IMR-90 (cell line): ENCODE measurements around the gene VAMP8. TPM values are rescaled to one million over a fixed set of nuclear protein-coding genes. Genes with fewer than 3 reads are reported as not detected.
"Not testable (repeated sequence)": the region's sequence is repeated elsewhere in the genome, so short reads cannot be mapped to it uniquely, and the experiment has no call there.

Source experiments
- ATAC-seq: fragments of 200-7000 bp; cut with Tn5 transposase; 2 replicates; pipeline ENCODE4 v1.9.1; 2020; ENCODE audit warnings: low read depth, mild to moderate bottlenecking, moderate library complexity
- BruUV-seq: library from RNA; stranded (reverse); fragments of 400-500 nt; replicated peaks from 2 replicates; lab custom pipeline; 2021; lab: Mats Ljungman, UMichigan
- CTCF ChIA-PET: fragments of 300-600 bp; formaldehyde crosslinking; extraction: SDS; loops from one replicate; lab custom pipeline; 2021; ENCODE audit warnings: antibody characterized with exemption; lab: Yijun Ruan, JAX
- POLR2A ChIA-PET: fragments of 300-600 bp; sonication (Branson Sonifier 250); formaldehyde crosslinking; loops from one replicate; lab custom pipeline; 2022; ENCODE audit warnings: antibody characterized with exemption; ENCODE audit not compliant: unreplicated experiment; lab: Charles Lee
- DNase-seq: peaks from one replicate; pipeline ENCODE4 v3.0.0; 2013
- H2AFZ ChIP-seq: replicated peaks from 2 replicates; pipeline ENCODE3; 2013; ENCODE audit warnings: low read length, mild to moderate bottlenecking; ENCODE audit not compliant: poor library complexity
- H2AK5ac ChIP-seq: 2 replicates; pipeline ENCODE4 v1.6.1; 2013; ENCODE audit warnings: low read depth, low read length, inconsistent platforms
- H2AK9ac ChIP-seq: replicated peaks from 2 replicates; pipeline ENCODE3; 2013; ENCODE audit warnings: mild to moderate bottlenecking, low read depth, low read length, moderate library complexity; ENCODE audit not compliant: poor library complexity
- H2BK120ac ChIP-seq: 2 replicates; pipeline ENCODE4 v1.6.1; 2013; ENCODE audit warnings: low read depth, low read length, inconsistent platforms
- H2BK15ac ChIP-seq: 3 replicates; pipeline ENCODE4 v1.6.1; 2013; ENCODE audit warnings: low read depth, low read length, inconsistent platforms
- H2BK20ac ChIP-seq: 2 replicates; pipeline ENCODE4 v1.6.1; 2013; ENCODE audit warnings: low read depth, mild to moderate bottlenecking, inconsistent platforms, low read length, moderate library complexity
- H2BK5ac ChIP-seq: 2 replicates; pipeline ENCODE4 v1.6.1; 2013; ENCODE audit warnings: mild to moderate bottlenecking, low read depth, low read length, inconsistent platforms; ENCODE audit not compliant: poor library complexity, severe bottlenecking
- H3K14ac ChIP-seq: replicated peaks from 2 replicates; pipeline ENCODE4 v1.6.1; 2013; ENCODE audit warnings: low read depth, low read length, inconsistent platforms
- H3K18ac ChIP-seq: 2 replicates; pipeline ENCODE4 v1.6.1; 2013; ENCODE audit warnings: low read depth, low read length, control low read depth
- H3K23ac ChIP-seq: 2 replicates; pipeline ENCODE4 v1.6.1; 2013; ENCODE audit warnings: low read depth, low read length, inconsistent platforms
- H3K27ac ChIP-seq: 2 replicates; pipeline ENCODE4 v1.5.1; 2013; ENCODE audit warnings: mild to moderate bottlenecking, control low read depth, low read length; ENCODE audit not compliant: insufficient read depth
- H3K27me3 ChIP-seq: 2 replicates; pipeline ENCODE4 v1.6.1; 2013; ENCODE audit warnings: low read length; ENCODE audit not compliant: control insufficient read depth, insufficient read depth
- H3K36me3 ChIP-seq: 2 replicates; pipeline ENCODE4 v1.6.1; 2013; ENCODE audit warnings: low read length, mixed read lengths; ENCODE audit not compliant: control insufficient read depth, insufficient read depth
- H3K4ac ChIP-seq: 2 replicates; pipeline ENCODE4 v1.6.1; 2013; ENCODE audit warnings: low read depth, low read length, inconsistent platforms
- H3K4me1 ChIP-seq: 2 replicates; pipeline ENCODE4 v1.6.1; 2013; ENCODE audit warnings: low read length, mixed read lengths; ENCODE audit not compliant: control insufficient read depth, insufficient read depth
- H3K4me2 ChIP-seq: 2 replicates; pipeline ENCODE4 v1.6.1; 2013; ENCODE audit warnings: low read depth, mild to moderate bottlenecking, control low read depth, low read length, moderate library complexity
- H3K4me3 ChIP-seq: 2 replicates; pipeline ENCODE4 v1.5.1; 2013; ENCODE audit warnings: low read depth, mild to moderate bottlenecking, control low read depth, low read length, moderate library complexity; ENCODE audit not compliant: insufficient read depth
- H3K56ac ChIP-seq: 2 replicates; pipeline ENCODE4 v1.6.1; 2013; ENCODE audit warnings: low read length, inconsistent platforms; ENCODE audit not compliant: insufficient read depth; ENCODE audit errors: extremely low read depth
- H3K79me1 ChIP-seq, 2 experiments: 2 replicates each; pipeline ENCODE4 v1.6.1; 2013; ENCODE audit warnings: low read length in 2 of 2, inconsistent platforms in 1 of 2, low read depth in 1 of 2
- H3K9ac ChIP-seq: 2 replicates; pipeline ENCODE4 v1.6.1; 2013; ENCODE audit warnings: low read depth, low read length, control low read depth
- H3K9me1 ChIP-seq: 2 replicates; pipeline ENCODE4 v1.6.1; 2013; ENCODE audit warnings: low read length, inconsistent platforms; ENCODE audit not compliant: insufficient read depth
- H3K9me3 ChIP-seq: 2 replicates; pipeline ENCODE4 v1.6.1; 2013; ENCODE audit warnings: low read length; ENCODE audit not compliant: control insufficient read depth, insufficient read depth
- H4K20me1 ChIP-seq: 2 replicates; pipeline ENCODE4 v1.6.1; 2013; ENCODE audit warnings: low read length, inconsistent platforms; ENCODE audit not compliant: insufficient read depth
- H4K5ac ChIP-seq: 2 replicates; pipeline ENCODE4 v1.6.1; 2013; ENCODE audit warnings: mild to moderate bottlenecking, low read depth, low read length, control low read depth
- H4K8ac ChIP-seq, 2 experiments: 2 replicates each; pipeline ENCODE4 v1.6.1; 2013; ENCODE audit warnings: low read depth in 2 of 2, low read length in 2 of 2, control low read depth in 1 of 2, inconsistent platforms in 1 of 2
- H4K91ac ChIP-seq: 2 replicates; pipeline ENCODE4 v1.6.1; 2013; ENCODE audit warnings: low read depth, low read length, inconsistent platforms; ENCODE audit not compliant: insufficient read depth
- WGBS, 2 experiments: methylation state at CpG; one replicate each; pipeline versions ENCODE4 v1.1.5 to v1.1.7; 2013; ENCODE audit warnings: missing lambda C conversion rate in 2 of 2; ENCODE audit not compliant: insufficient read length in 1 of 2; ENCODE audit errors: extremely low coverage in 2 of 2; 5-methylcytosine and 5-hydroxymethylcytosine counted together
- dilution Hi-C: fragments of 300-500 bp; cut with HindIII; formaldehyde crosslinking; loops from one replicate; pipeline ENCODE4 v1.14.3; 2018; ENCODE audit warnings: low sequenced_read_pairs; ENCODE audit not compliant: unreplicated experiment
- in situ Hi-C: fragments of 300-500 bp; cut with MboI; formaldehyde crosslinking; loops from 3 replicates; pipeline ENCODE4 v1.14.3; 2019; ENCODE audit warnings: low sequenced_read_pairs, inconsistent platforms, mixed read lengths
- intact Hi-C: fragments of 100-400 bp; cut with micrococcal nuclease; formaldehyde crosslinking; loops from 2 replicates; pipeline ENCODE4 v1.10.0; 2022
- polyA plus RNA-seq, 3 experiments: library from polyadenylated mRNA; depleted of rRNA; stranded (reverse); fragments of >200 nt; gene quantifications; 2 replicates each; pipeline ENCODE4 v1.2.3, GENCODE V29; 2012; ENCODE audit warnings: low replicate concordance in 1 of 3
- total RNA-seq: library from RNA; depleted of rRNA; stranded (reverse); fragments of >200 nt; gene quantifications from 2 replicates; pipeline ENCODE4 v1.2.3, GENCODE V29; 2012

Gene VAMP8
- total and polyA plus RNA-seq, 2 of the 4 experiments (the other 2 are of a cell fraction) = 0.90 to 1.9 TPM

GRCh38 chr2:85617723-85618122 is 40.3 kb downstream of the VAMP8 start:
- H3K4me1 ChIP-seq, H3K9ac ChIP-seq, H2BK5ac ChIP-seq, H3K4me3 ChIP-seq, H2BK20ac ChIP-seq, H2AK5ac ChIP-seq, dilution Hi-C loops, ATAC-seq, H3K56ac ChIP-seq, H3K18ac ChIP-seq, H3K4ac ChIP-seq, H4K5ac ChIP-seq, H4K91ac ChIP-seq, H2AFZ ChIP-seq, H3K9me3 ChIP-seq, H2BK15ac ChIP-seq, H2AK9ac ChIP-seq, CTCF ChIA-PET, H3K23ac ChIP-seq, H4K8ac ChIP-seq, DNase-seq, H2BK120ac ChIP-seq, H3K27ac ChIP-seq, in situ Hi-C loops, H3K9me1 ChIP-seq, H3K14ac ChIP-seq, H3K27me3 ChIP-seq: not testable (repeated sequence)
- intact Hi-C loops = loop anchor here (2.0 kb wide), 1 partner anchor 197 kb away; no protein-coding TSS in a partner anchor
- POLR2A ChIA-PET = interaction anchor here (0.6 kb wide), 1 partner anchor 189 kb away, joined by 13 read pairs; no protein-coding TSS in a partner anchor
- Histone ChIP-seq H3K79me1 (peaks cover 14 to 20% of the 10 kb centered on the region in 2 experiments), H3K4me2 (peak overlapping the region; percentile 89; the same call in 1 of the 2 replicates), H4K20me1 (peaks cover 12% of the 10 kb centered on the region; the same call in 1 of the 2 replicates), H3K36me3 (peaks cover 15% of the 10 kb centered on the region)
- BruUV-seq = TSS peak; percentile 43
- WGBS, 2 experiments = 88% methylated on average over 1 of the region's 5 CpGs; no CpG with 5 or more reads in 1 of the 2 experiments
